Liver (tissue), 9 donors: Measurements from ENCODE around the gene CXXC5. TPM values are rescaled to one million over a fixed set of nuclear protein-coding genes. Genes with fewer than 3 reads are reported as not detected.

Source experiments
- DNase-seq: peaks from one replicate; pipeline ENCODE4 v3.0.0-alpha.2; 2017; ENCODE audit warnings: low spot score
- H3K27ac ChIP-seq, 2 donors: one replicate each; pipeline ENCODE4 v1.7.0; 2013; ENCODE audit warnings: inconsistent platforms in 2 of 2, low read length in 2 of 2, control low read depth in 1 of 2, low read depth in 1 of 2, mild to moderate bottlenecking in 1 of 2
- H3K27me3 ChIP-seq, 4 donors: one replicate each; pipeline versions ENCODE4 v1.6.1 to v1.7.0; 2013; ENCODE audit warnings: low read length in 3 of 4, inconsistent platforms in 1 of 4, mild to moderate bottlenecking in 1 of 4, moderate library complexity in 1 of 4; ENCODE audit not compliant: control insufficient read depth in 4 of 4, insufficient read depth in 4 of 4
- H3K36me3 ChIP-seq, 4 donors: one replicate each; pipeline versions ENCODE4 v1.6.1 to v1.7.0; 2013; ENCODE audit warnings: low read length in 3 of 4, mild to moderate bottlenecking in 3 of 4, low read depth in 1 of 4, moderate library complexity in 1 of 4; ENCODE audit not compliant: control insufficient read depth in 4 of 4, insufficient read depth in 3 of 4
- H3K4me1 ChIP-seq, 4 donors: one replicate each; pipeline versions ENCODE4 v1.6.1 to v1.7.0; 2013; ENCODE audit warnings: low read length in 3 of 4, mild to moderate bottlenecking in 3 of 4, moderate library complexity in 1 of 4; ENCODE audit not compliant: control insufficient read depth in 4 of 4, insufficient read depth in 4 of 4
- H3K4me3 ChIP-seq, 3 donors: one replicate each; pipeline versions ENCODE4 v1.6.1 to v1.7.0; 2013; ENCODE audit warnings: low read length in 3 of 3, control low read depth in 1 of 3, low read depth in 1 of 3, mild to moderate bottlenecking in 1 of 3
- H3K9ac ChIP-seq, 2 donors: one replicate each; pipeline ENCODE4 v1.7.0; 2013; ENCODE audit warnings: low read length in 2 of 2, mild to moderate bottlenecking in 2 of 2, moderate library complexity in 2 of 2, control low read depth in 1 of 2, low read depth in 1 of 2
- H3K9me3 ChIP-seq, 4 donors: one replicate each; pipeline versions ENCODE4 v1.6.1 to v1.7.0; 2013; ENCODE audit warnings: low read length in 3 of 4; ENCODE audit not compliant: control insufficient read depth in 4 of 4
- ATF3 ChIP-seq: IDR thresholded peaks from 2 replicates; pipeline ENCODE4 v1.6.1; 2016; ENCODE audit warnings: antibody characterized with exemption
- EGR1 ChIP-seq, 2 donors: IDR thresholded peaks; 2 replicates each; pipeline ENCODE4 v1.6.1; 2016 to 2018; ENCODE audit warnings: antibody characterized with exemption in 2 of 2, low read depth in 2 of 2
- FOXA2 ChIP-seq: IDR thresholded peaks from 2 replicates; pipeline ENCODE4 v1.6.1; 2016; ENCODE audit warnings: antibody characterized with exemption
- GABPA ChIP-seq, 2 donors: IDR thresholded peaks in 1 of 2; conservative IDR thresholded peaks in 1 of 2; 2 replicates each; pipeline ENCODE4 v1.6.1; 2016; ENCODE audit warnings: antibody characterized with exemption in 2 of 2, mild to moderate bottlenecking in 1 of 2, moderate library complexity in 1 of 2
- HNF4A ChIP-seq, 2 donors: conservative IDR thresholded peaks; 2 replicates each; pipeline ENCODE4 v1.6.1; 2016; ENCODE audit warnings: antibody characterized with exemption in 2 of 2, mild to moderate bottlenecking in 2 of 2
- HNF4G ChIP-seq: IDR thresholded peaks from 2 replicates; pipeline ENCODE4 v1.6.1; 2016; ENCODE audit warnings: antibody characterized with exemption
- NR2F2 ChIP-seq: IDR thresholded peaks from 2 replicates; pipeline ENCODE4 v1.6.1; 2016; ENCODE audit warnings: antibody characterized with exemption
- RAD21 ChIP-seq, 2 donors: IDR thresholded peaks; 2 replicates each; pipeline ENCODE4 v1.6.1; 2016; ENCODE audit warnings: antibody characterized with exemption in 2 of 2, mild to moderate bottlenecking in 2 of 2
- RXRA ChIP-seq, 2 donors: IDR thresholded peaks; 2 replicates each; pipeline ENCODE4 v1.6.1; 2017 to 2018; ENCODE audit warnings: antibody characterized with exemption in 2 of 2, mild to moderate bottlenecking in 1 of 2
- SP1 ChIP-seq: IDR thresholded peaks from 2 replicates; pipeline ENCODE4 v1.6.1; 2018; ENCODE audit warnings: antibody characterized with exemption, mild to moderate bottlenecking
- TAF1 ChIP-seq: conservative IDR thresholded peaks from 2 replicates; pipeline ENCODE4 v1.6.1; 2016; ENCODE audit warnings: antibody characterized with exemption, mild to moderate bottlenecking
- YY1 ChIP-seq: IDR thresholded peaks from 2 replicates; pipeline ENCODE4 v1.6.1; 2016; ENCODE audit warnings: antibody characterized with exemption, mild to moderate bottlenecking
- WGBS: extraction: QIAGEN DNeasy Blood & Tissue Kit; methylation state at CpG from one replicate; pipeline ENCODE4 v1.1.7; 2013; 5-methylcytosine and 5-hydroxymethylcytosine counted together
- polyA plus RNA-seq, 2 donors: library from polyadenylated mRNA; stranded (reverse) in 1 of 2; unstranded in 1 of 2; fragments of 200-250 nt in 1 of 2; fragments of >200 nt in 1 of 2; fragmentation: Nextera tagmentation in 1 of 2; extraction: Ambion mirVana in 1 of 2; gene quantifications; one replicate each; pipeline versions ENCODE4 v1.2.1 to v1.2.3, GENCODE V29; 2013 to 2015
- total RNA-seq, 2 donors: library from RNA; depleted of rRNA; stranded (reverse); fragments of >200 nt; gene quantifications; one replicate each; pipeline ENCODE4 v1.2.3, GENCODE V29; 2014
- TF ChIP-seq, protein P1 (sequence below): fragments of 150-350 bp; IDR thresholded peaks from 2 replicates; pipeline ENCODE4 v1.5.1; 2017; ENCODE audit warnings: improper control_type of control experiment, low read depth, low read length; ENCODE audit not compliant: missing input control
- TF ChIP-seq, protein P2 (sequence below): IDR thresholded peaks from 2 replicates; pipeline ENCODE4 v1.6.1; 2016; ENCODE audit warnings: antibody characterized with exemption, mild to moderate bottlenecking
- TF ChIP-seq, protein P3 (sequence below): IDR thresholded peaks from 2 replicates; pipeline ENCODE4 v1.6.1; 2016; ENCODE audit warnings: antibody characterized with exemption
- donor health status: healthy.
- donor health status: healthy.
- donor health status: healthy.
- donor health status: healthy.
- donor health status: healthy.

CXXC5 gene
- total and polyA plus RNA-seq, 4 donors = 40.6 to 78.6 (median 64.5) TPM

DNA sequence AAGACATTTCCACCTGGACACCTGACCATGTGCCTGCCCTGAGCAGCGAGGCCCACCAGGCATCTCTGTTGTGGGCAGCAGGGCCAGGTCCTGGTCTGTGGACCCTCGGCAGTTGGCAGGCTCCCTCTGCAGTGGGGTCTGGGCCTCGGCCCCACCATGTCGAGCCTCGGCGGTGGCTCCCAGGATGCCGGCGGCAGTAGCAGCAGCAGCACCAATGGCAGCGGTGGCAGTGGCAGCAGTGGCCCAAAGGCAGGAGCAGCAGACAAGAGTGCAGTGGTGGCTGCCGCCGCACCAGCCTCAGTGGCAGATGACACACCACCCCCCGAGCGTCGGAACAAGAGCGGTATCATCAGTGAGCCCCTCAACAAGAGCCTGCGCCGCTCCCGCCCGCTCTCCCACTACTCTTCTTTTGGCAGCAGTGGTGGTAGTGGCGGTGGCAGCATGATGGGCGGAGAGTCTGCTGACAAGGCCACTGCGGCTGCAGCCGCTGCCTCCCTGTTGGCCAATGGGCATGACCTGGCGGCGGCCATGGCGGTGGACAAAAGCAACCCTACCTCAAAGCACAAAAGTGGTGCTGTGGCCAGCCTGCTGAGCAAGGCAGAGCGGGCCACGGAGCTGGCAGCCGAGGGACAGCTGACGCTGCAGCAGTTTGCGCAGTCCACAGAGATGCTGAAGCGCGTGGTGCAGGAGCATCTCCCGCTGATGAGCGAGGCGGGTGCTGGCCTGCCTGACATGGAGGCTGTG is 32.4 kb downstream of the CXXC5 start:
- no peak overlapping the region for H3K4me3 ChIP-seq
- TF ChIP-seq ATF3 (no peak), FOXA2 (no peak), HNF4A (conservative IDR thresholded peaks at IDR 0.05) (no peak), RAD21 (IDR thresholded peaks at IDR 0.05) (no peak), NR2F2 (no peak), SP1 (no peak), TAF1 (no peak), EGR1 (IDR thresholded peaks at IDR 0.05; ENCODE audit: low read depth in 2 of 2) (no peak), GABPA (IDR thresholded peaks at IDR 0.05 in 1 of 2, conservative IDR thresholded peaks at IDR 0.05 in 1 of 2) (no peak), YY1 (no peak)
- TF ChIP-seq, protein P1, sequence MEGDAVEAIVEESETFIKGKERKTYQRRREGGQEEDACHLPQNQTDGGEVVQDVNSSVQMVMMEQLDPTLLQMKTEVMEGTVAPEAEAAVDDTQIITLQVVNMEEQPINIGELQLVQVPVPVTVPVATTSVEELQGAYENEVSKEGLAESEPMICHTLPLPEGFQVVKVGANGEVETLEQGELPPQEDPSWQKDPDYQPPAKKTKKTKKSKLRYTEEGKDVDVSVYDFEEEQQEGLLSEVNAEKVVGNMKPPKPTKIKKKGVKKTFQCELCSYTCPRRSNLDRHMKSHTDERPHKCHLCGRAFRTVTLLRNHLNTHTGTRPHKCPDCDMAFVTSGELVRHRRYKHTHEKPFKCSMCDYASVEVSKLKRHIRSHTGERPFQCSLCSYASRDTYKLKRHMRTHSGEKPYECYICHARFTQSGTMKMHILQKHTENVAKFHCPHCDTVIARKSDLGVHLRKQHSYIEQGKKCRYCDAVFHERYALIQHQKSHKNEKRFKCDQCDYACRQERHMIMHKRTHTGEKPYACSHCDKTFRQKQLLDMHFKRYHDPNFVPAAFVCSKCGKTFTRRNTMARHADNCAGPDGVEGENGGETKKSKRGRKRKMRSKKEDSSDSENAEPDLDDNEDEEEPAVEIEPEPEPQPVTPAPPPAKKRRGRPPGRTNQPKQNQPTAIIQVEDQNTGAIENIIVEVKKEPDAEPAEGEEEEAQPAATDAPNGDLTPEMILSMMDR = no peak
- TF ChIP-seq, protein P2, sequence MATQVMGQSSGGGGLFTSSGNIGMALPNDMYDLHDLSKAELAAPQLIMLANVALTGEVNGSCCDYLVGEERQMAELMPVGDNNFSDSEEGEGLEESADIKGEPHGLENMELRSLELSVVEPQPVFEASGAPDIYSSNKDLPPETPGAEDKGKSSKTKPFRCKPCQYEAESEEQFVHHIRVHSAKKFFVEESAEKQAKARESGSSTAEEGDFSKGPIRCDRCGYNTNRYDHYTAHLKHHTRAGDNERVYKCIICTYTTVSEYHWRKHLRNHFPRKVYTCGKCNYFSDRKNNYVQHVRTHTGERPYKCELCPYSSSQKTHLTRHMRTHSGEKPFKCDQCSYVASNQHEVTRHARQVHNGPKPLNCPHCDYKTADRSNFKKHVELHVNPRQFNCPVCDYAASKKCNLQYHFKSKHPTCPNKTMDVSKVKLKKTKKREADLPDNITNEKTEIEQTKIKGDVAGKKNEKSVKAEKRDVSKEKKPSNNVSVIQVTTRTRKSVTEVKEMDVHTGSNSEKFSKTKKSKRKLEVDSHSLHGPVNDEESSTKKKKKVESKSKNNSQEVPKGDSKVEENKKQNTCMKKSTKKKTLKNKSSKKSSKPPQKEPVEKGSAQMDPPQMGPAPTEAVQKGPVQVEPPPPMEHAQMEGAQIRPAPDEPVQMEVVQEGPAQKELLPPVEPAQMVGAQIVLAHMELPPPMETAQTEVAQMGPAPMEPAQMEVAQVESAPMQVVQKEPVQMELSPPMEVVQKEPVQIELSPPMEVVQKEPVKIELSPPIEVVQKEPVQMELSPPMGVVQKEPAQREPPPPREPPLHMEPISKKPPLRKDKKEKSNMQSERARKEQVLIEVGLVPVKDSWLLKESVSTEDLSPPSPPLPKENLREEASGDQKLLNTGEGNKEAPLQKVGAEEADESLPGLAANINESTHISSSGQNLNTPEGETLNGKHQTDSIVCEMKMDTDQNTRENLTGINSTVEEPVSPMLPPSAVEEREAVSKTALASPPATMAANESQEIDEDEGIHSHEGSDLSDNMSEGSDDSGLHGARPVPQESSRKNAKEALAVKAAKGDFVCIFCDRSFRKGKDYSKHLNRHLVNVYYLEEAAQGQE = no peak
- 97% methylated on average over 36 of the region's 36 CpGs for WGBS
- DNase-seq = no peak
- H3K27ac ChIP-seq = no peak overlapping the region
- peaks cover 13 to 24% (median 17%) of the 10 kb centered on the region in 4 donors for H3K36me3 ChIP-seq
- no peaks in the 10 kb centered on the region for H3K9me3 ChIP-seq
- H3K9ac ChIP-seq = no peak overlapping the region
- H3K4me1 ChIP-seq = peaks cover 17 to 75% (median 58%) of the 10 kb centered on the region in 4 donors
- H3K27me3 ChIP-seq = no peaks in the 10 kb centered on the region

DNA sequence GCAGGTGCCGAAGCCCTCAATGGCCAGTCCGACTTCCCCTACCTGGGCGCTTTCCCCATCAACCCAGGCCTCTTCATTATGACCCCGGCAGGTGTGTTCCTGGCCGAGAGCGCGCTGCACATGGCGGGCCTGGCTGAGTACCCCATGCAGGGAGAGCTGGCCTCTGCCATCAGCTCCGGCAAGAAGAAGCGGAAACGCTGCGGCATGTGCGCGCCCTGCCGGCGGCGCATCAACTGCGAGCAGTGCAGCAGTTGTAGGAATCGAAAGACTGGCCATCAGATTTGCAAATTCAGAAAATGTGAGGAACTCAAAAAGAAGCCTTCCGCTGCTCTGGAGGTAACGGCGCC is 32.9 kb downstream of the CXXC5 start:
- Histone ChIP-seq H3K9me3 (no peaks in the 10 kb centered on the region), H3K4me3 (no peak overlapping the region), H3K4me1 (peaks cover 20 to 76% (median 60%) of the 10 kb centered on the region in 4 donors), H3K27ac (no peak overlapping the region), H3K9ac (no peak overlapping the region), H3K27me3 (no peaks in the 10 kb centered on the region), H3K36me3 (peaks cover 13 to 24% (median 17%) of the 10 kb centered on the region in 4 donors)
- TF ChIP-seq HNF4A (conservative IDR thresholded peaks at IDR 0.05) = no peak
- no peak for TF ChIP-seq RXRA (IDR thresholded peaks at IDR 0.05)
- TF ChIP-seq SP1 = no peak
- no peak for TF ChIP-seq FOXA2
- TF ChIP-seq, protein P3, sequence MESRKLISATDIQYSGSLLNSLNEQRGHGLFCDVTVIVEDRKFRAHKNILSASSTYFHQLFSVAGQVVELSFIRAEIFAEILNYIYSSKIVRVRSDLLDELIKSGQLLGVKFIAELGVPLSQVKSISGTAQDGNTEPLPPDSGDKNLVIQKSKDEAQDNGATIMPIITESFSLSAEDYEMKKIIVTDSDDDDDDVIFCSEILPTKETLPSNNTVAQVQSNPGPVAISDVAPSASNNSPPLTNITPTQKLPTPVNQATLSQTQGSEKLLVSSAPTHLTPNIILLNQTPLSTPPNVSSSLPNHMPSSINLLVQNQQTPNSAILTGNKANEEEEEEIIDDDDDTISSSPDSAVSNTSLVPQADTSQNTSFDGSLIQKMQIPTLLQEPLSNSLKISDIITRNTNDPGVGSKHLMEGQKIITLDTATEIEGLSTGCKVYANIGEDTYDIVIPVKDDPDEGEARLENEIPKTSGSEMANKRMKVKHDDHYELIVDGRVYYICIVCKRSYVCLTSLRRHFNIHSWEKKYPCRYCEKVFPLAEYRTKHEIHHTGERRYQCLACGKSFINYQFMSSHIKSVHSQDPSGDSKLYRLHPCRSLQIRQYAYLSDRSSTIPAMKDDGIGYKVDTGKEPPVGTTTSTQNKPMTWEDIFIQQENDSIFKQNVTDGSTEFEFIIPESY = no peak
- TF ChIP-seq, protein P2 = no peak
- no peak for TF ChIP-seq RAD21 (IDR thresholded peaks at IDR 0.05)
- TF ChIP-seq NR2F2 = no peak
- no peak for TF ChIP-seq EGR1 (IDR thresholded peaks at IDR 0.05; ENCODE audit: low read depth in 2 of 2)
- no peak for TF ChIP-seq HNF4G
- TF ChIP-seq YY1 = no peak
- WGBS = 97% methylated on average over 22 of the region's 22 CpGs
- DNase-seq = no peak
